GM21737 (cell line): ENCODE results near the gene KDM6A.
"Not testable (repeated sequence)": the region's sequence is repeated elsewhere in the genome, so short reads cannot be mapped to it uniquely, and the experiment has no call there.

ENCODE experiments used
- ATAC-seq: cut with Tn5 transposase; IDR thresholded peaks from one replicate; pipeline ENCODE4 v1.9.1; 2021; ENCODE audit warnings: mild to moderate bottlenecking, moderate library complexity; ENCODE audit not compliant: unreplicated experiment

Gene KDM6A

GRCh38 chrX:44954562-44954961 lies 81.6 kb downstream of the KDM6A start:
- ATAC-seq: no peak

- ATAC-seq: no peak
These were observed 84.9 kb downstream of the KDM6A start for GRCh38 chrX:44957848-44958247.

- no peak for ATAC-seq
These were observed 85.5 kb downstream of the KDM6A start for GRCh38 chrX:44958480-44958879.

- no peak for ATAC-seq
These were observed 89.0 kb downstream of the KDM6A start for GRCh38 chrX:44961817-44962607.

GRCh38 chrX:44962944-44963343 lies 90.0 kb downstream of the KDM6A start:
- no peak for ATAC-seq

GRCh38 chrX:44967221-44967620 lies 94.2 kb downstream of the KDM6A start:
- ATAC-seq: no peak

GRCh38 chrX:44970709-44971108 lies 97.7 kb downstream of the KDM6A start:
- no peak for ATAC-seq

- ATAC-seq: no peak
These were observed 98.7 kb downstream of the KDM6A start for GRCh38 chrX:44971674-44972073.

- no peak for ATAC-seq
These were observed 99.1 kb downstream of the KDM6A start for GRCh38 chrX:44972132-44972531.

- no peak for ATAC-seq
These were observed 100.5 kb downstream of the KDM6A start for GRCh38 chrX:44973420-44973932.

- ATAC-seq: no peak
These were observed 101.5 kb downstream of the KDM6A start for GRCh38 chrX:44974451-44974850.

GRCh38 chrX:44975666-44976263 lies 102.8 kb downstream of the KDM6A start:
- ATAC-seq: no peak

- ATAC-seq: no peak
These were observed 106.0 kb downstream of the KDM6A start for GRCh38 chrX:44978976-44979375.

- ATAC-seq: no peak
These were observed 107.4 kb downstream of the KDM6A start for GRCh38 chrX:44980403-44980802.

- ATAC-seq: no peak
These were observed 107.9 kb downstream of the KDM6A start for GRCh38 chrX:44980883-44981282.

GRCh38 chrX:44989995-44990770 lies 117.2 kb downstream of the KDM6A start:
- no peak for ATAC-seq

- no peak for ATAC-seq
These were observed 119.8 kb downstream of the KDM6A start for GRCh38 chrX:44992775-44993174.

- no peak for ATAC-seq
These were observed 123.3 kb downstream of the KDM6A start for GRCh38 chrX:44996277-44996676.

- no peak for ATAC-seq
These were observed 124.4 kb downstream of the KDM6A start for GRCh38 chrX:44997282-44997812.

- no peak for ATAC-seq
These were observed 124.9 kb downstream of the KDM6A start for GRCh38 chrX:44997888-44998287.

- not testable (repeated sequence) for ATAC-seq
These were observed 126.2 kb downstream of the KDM6A start for GRCh38 chrX:44999237-44999636.
